Smooth muscle cell (in vitro differentiated cells): Measurements from ENCODE around the gene XAF1. TPM values are rescaled to one million over a fixed set of nuclear protein-coding genes. Genes with fewer than 3 reads are reported as not detected.

Experiments
- DNase-seq: peaks from one replicate; lab custom pipeline; 2025; ENCODE audit not compliant: unreplicated experiment; lab: John Stamatoyannopoulos, UW
- H2AFZ ChIP-seq: fragments of 200-600 bp; sonication (generic); 2 replicates; pipeline ENCODE4 v1.6.0; 2016; ENCODE audit warnings: antibody characterized with exemption, low read depth, mild to moderate bottlenecking
- H3F3A ChIP-seq: fragments of 200-600 bp; sonication (generic); 2 replicates; pipeline ENCODE4 v1.6.0; 2017; ENCODE audit warnings: antibody characterized with exemption, low read depth
- H3K27ac ChIP-seq: fragments of 200-600 bp; sonication (generic); 2 replicates; pipeline ENCODE4 v1.5.1; 2016; ENCODE audit warnings: low read depth, mild to moderate bottlenecking
- H3K27me3 ChIP-seq: fragments of 200-600 bp; sonication (generic); 2 replicates; pipeline ENCODE4 v1.6.1; 2016; ENCODE audit warnings: low read depth, mild to moderate bottlenecking
- H3K36me3 ChIP-seq: fragments of 200-600 bp; sonication (generic); 2 replicates; pipeline ENCODE4 v1.5.1; 2016; ENCODE audit warnings: low read depth
- H3K4me1 ChIP-seq: fragments of 200-600 bp; sonication (generic); 2 replicates; pipeline ENCODE4 v1.5.1; 2016; ENCODE audit warnings: low read depth
- H3K4me2 ChIP-seq: fragments of 200-600 bp; sonication (generic); 2 replicates; pipeline ENCODE4 v1.6.0; 2016; ENCODE audit warnings: mild to moderate bottlenecking
- H3K4me3 ChIP-seq: fragments of 200-600 bp; sonication (generic); 2 replicates; pipeline ENCODE4 v1.5.1; 2016; ENCODE audit warnings: mild to moderate bottlenecking
- H3K79me2 ChIP-seq: fragments of 200-600 bp; sonication (generic); 2 replicates; pipeline ENCODE4 v1.6.0; 2016; ENCODE audit warnings: low read depth, mild to moderate bottlenecking
- H3K9ac ChIP-seq: fragments of 200-600 bp; sonication (generic); 2 replicates; pipeline ENCODE4 v1.6.0; 2016; ENCODE audit warnings: low read depth
- H3K9me3 ChIP-seq: fragments of 200-600 bp; sonication (generic); replicated peaks from 2 replicates; pipeline ENCODE4 v1.5.1; 2016; ENCODE audit warnings: low read depth
- H4K20me1 ChIP-seq: fragments of 200-600 bp; sonication (generic); 2 replicates; pipeline ENCODE4 v1.6.0; 2016; ENCODE audit warnings: low read depth
- WGBS: methylation state at CpG from one replicate; pipeline ENCODE4 v1.1.7; 2016; ENCODE audit warnings: low lambda C conversion rate; 5-methylcytosine and 5-hydroxymethylcytosine counted together
- polyA plus RNA-seq: library from polyadenylated mRNA; unstranded; fragments of >200 nt; fragmentation: Nextera tagmentation; extraction: Ambion mirVana; gene quantifications from 2 replicates; pipeline ENCODE4 v1.2.1, GENCODE V29; 2016
- total RNA-seq: library from RNA; depleted of rRNA; stranded (reverse); fragments of >200 nt; gene quantifications from 2 replicates; pipeline ENCODE4 v1.2.3, GENCODE V29; 2014
- TF ChIP-seq, protein P1 (sequence below): fragments of 200-600 bp; sonication (generic); IDR thresholded peaks from 2 replicates; pipeline ENCODE4 v1.5.1; 2017; ENCODE audit warnings: borderline replicate concordance, mild to moderate bottlenecking, antibody characterized with exemption; ENCODE audit not compliant: insufficient read depth, poor library complexity, severe bottlenecking

Gene XAF1
- total and polyA plus RNA-seq, 2 experiments from 2014 or later, result 3.1 to 3.9 TPM

DNA sequence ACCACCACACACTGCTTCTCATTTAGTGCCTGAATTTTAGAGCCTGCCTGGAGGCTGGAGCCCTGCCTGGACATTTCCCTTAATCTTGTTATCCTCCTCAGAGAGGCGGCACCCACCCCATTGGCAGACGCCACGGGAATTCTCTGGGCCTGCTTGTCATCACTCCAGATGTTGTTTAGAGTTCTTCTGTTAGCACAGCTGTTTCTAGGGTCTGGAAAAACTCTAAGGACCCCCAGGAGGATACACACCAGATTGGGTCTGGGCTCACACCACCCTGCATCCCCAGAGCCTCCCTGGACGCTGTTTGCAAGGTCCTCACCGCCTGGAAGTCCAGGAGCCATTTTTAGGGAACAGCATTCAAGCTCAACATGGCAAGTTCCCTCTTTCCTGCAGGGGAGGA, 565 bp upstream of the XAF1 start:
- peak overlapping the region; percentile 50 for H3K4me2 ChIP-seq
- DNase-seq, result no peak

DNA sequence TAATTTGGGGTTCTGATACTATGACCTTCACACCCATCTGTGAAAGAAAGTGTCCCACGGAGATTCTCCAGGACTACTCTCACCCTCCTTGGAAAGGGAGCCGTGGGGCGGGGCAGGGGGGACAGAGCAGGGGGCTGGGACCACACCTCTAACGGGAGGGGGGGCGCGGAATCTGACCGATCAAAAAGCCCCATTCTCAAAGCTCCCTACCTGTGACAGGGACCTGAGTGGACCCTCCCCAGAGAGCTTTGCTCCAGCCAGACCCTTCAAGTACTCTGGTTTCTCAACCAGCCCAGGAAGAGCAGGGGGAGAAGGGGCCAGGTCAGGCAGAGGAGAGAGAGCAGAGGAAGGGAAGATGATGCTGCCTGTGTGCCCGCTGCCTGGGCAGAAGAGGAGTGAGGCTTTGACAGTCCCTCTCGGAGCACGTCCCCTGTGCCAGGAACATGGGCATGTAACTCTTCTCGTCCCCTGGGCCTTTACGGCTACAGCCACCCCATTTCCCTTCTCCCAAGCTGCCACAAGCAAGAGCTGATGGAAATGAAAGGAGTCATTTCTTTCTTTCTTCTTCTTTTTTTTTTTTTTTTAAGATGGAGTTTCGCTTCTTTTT, 682 bp downstream of the XAF1 start:
- no peak overlapping the region for H3K27ac ChIP-seq
- H3K9ac ChIP-seq, result no peak overlapping the region
- peak overlapping the region; percentile 50 for H3K4me2 ChIP-seq
- no peak overlapping the region for H3K4me3 ChIP-seq
- peak overlapping the region; percentile 80 for H2AFZ ChIP-seq
- no peaks in the 10 kb centered on the region for H3K36me3 ChIP-seq
- H3K79me2 ChIP-seq, result no peaks in the 10 kb centered on the region
- peaks cover 29% of the 10 kb centered on the region for H3K4me1 ChIP-seq
- 85% methylated on average over 12 of the region's 13 CpGs for WGBS
- H3K27me3 ChIP-seq, result no peaks in the 10 kb centered on the region
- DNase-seq, result no peak
- H3F3A ChIP-seq, result peaks cover 16% of the 10 kb centered on the region
- no peaks in the 10 kb centered on the region for H4K20me1 ChIP-seq
- no peaks in the 10 kb centered on the region for H3K9me3 ChIP-seq
- TF ChIP-seq, protein P1, sequence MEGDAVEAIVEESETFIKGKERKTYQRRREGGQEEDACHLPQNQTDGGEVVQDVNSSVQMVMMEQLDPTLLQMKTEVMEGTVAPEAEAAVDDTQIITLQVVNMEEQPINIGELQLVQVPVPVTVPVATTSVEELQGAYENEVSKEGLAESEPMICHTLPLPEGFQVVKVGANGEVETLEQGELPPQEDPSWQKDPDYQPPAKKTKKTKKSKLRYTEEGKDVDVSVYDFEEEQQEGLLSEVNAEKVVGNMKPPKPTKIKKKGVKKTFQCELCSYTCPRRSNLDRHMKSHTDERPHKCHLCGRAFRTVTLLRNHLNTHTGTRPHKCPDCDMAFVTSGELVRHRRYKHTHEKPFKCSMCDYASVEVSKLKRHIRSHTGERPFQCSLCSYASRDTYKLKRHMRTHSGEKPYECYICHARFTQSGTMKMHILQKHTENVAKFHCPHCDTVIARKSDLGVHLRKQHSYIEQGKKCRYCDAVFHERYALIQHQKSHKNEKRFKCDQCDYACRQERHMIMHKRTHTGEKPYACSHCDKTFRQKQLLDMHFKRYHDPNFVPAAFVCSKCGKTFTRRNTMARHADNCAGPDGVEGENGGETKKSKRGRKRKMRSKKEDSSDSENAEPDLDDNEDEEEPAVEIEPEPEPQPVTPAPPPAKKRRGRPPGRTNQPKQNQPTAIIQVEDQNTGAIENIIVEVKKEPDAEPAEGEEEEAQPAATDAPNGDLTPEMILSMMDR, result no peak

More for the DNA sequence above, 565 bp upstream of the XAF1 start:
- TF ChIP-seq, protein P1, result no peak
- Histone ChIP-seq H3K4me3 (peak overlapping the region; percentile 17), H3K27me3 (no peaks in the 10 kb centered on the region), H3F3A (peaks cover 16% of the 10 kb centered on the region), H2AFZ (peak overlapping the region; percentile 80), H3K4me1 (peaks cover 29% of the 10 kb centered on the region), H4K20me1 (no peaks in the 10 kb centered on the region), H3K36me3 (no peaks in the 10 kb centered on the region), H3K27ac (peak overlapping the region; percentile 100), H3K9ac (no peak overlapping the region), H3K9me3 (no peaks in the 10 kb centered on the region), H3K79me2 (no peaks in the 10 kb centered on the region)
- WGBS, result 40% methylated on average over 5 of the region's 5 CpGs

DNA sequence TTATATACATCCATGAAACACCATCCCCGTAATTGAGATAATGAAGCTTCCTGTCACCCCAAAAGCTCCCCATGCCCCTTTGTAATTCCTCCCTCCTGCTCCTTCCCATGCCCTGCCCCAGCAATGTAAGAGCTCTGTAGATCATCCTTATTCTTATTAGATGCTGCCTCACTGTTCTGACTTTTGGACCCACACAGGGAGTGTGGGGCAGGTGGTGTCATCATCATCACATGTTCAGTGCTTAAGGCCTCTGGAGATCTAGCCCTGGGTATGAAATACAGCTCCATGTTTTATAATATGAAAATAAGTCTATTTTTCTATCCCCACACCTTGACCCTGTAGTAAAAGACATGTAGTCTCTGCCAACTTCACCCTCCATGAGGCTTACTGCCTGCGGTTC, 1.9 kb downstream of the XAF1 start:
- peaks cover 9% of the 10 kb centered on the region for H3F3A ChIP-seq
- H4K20me1 ChIP-seq, result no peaks in the 10 kb centered on the region
- H3K4me3 ChIP-seq, result no peak overlapping the region
- WGBS, result 98% methylated on average over 2 of the region's 2 CpGs
- H3K27ac ChIP-seq, result no peak overlapping the region
- no peaks in the 10 kb centered on the region for H3K79me2 ChIP-seq
- no peaks in the 10 kb centered on the region for H3K36me3 ChIP-seq
- H3K27me3 ChIP-seq, result no peaks in the 10 kb centered on the region
- H3K4me1 ChIP-seq, result peaks cover 23% of the 10 kb centered on the region
- no peak overlapping the region for H3K4me2 ChIP-seq
- H3K9me3 ChIP-seq, result no peaks in the 10 kb centered on the region
- no peak overlapping the region for H2AFZ ChIP-seq
- TF ChIP-seq, protein P1, result no peak
- DNase-seq, result no peak
- H3K9ac ChIP-seq, result no peak overlapping the region

DNA sequence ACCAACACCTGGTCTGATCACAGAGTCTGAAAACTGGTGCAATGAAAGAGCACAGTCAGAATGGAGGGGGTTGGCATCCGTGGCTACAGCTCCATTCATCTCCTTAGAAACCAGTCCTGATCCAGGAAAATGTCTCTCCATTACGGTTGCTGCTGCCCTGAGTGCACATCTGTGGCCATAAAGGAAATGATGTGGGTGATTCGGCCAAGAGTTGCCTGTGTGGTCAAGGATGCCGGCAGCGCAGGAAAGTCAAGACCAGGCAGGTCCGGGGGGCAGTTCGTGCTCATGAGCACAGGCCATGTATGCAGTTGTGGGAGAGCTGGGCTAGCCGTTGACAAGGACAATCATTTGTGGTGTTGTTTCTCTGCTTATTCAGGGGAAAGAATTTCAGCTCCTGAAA, 5.9 kb downstream of the XAF1 start:
- Histone ChIP-seq H3K9ac (no peak overlapping the region), H3K4me2 (no peak overlapping the region), H3K36me3 (peaks cover 6% of the 10 kb centered on the region), H3K27ac (no peak overlapping the region), H3K9me3 (no peaks in the 10 kb centered on the region), H3K4me1 (no peaks in the 10 kb centered on the region), H2AFZ (no peak overlapping the region), H3K27me3 (peaks cover 5% of the 10 kb centered on the region), H3K79me2 (no peaks in the 10 kb centered on the region), H3K4me3 (no peak overlapping the region), H3F3A (no peaks in the 10 kb centered on the region), H4K20me1 (no peaks in the 10 kb centered on the region)
- DNase-seq, result no peak
- TF ChIP-seq, protein P1, result no peak
- 86% methylated on average over 8 of the region's 8 CpGs for WGBS
